Endothelial cell of umbilical vein (primary cell): ENCODE data around the gene ELMO1. TPM values are rescaled to one million over a fixed set of nuclear protein-coding genes. Genes with fewer than 3 reads are reported as not detected.
A peak's percentile ranks its signal among the peaks of the same experiment; 100 is the strongest.

Experiments used
- BruUV-seq: library from RNA; stranded (reverse); fragments of 400-500 nt; replicated peaks from 2 replicates; lab custom pipeline; 2021; lab: Mats Ljungman, UMichigan
- CTCF ChIA-PET: fragments of 300-600, 350-600 bp; sonication (Branson Sonifier 250); formaldehyde crosslinking; loops from one replicate; lab custom pipeline; 2021; ENCODE audit warnings: antibody characterized with exemption, inconsistent platforms; lab: Charles Lee
- POLR2A ChIA-PET: fragments of 300-600, 350-600 bp; sonication (Branson Sonifier 250); formaldehyde crosslinking; loops from one replicate; lab custom pipeline; 2021; ENCODE audit warnings: antibody characterized with exemption, inconsistent platforms; lab: Charles Lee
- DNase-seq: peaks from one replicate; pipeline ENCODE4 v3.0.0-alpha.2; 2011; ENCODE audit warnings: low read depth, low spot score
- FAIRE-seq: peaks from 2 replicates; lab custom pipeline; 2011; peaks lifted over from hg19 to GRCh38; lab: Jason Lieb, UNC
- H2AFZ ChIP-seq: 2 replicates; pipeline ENCODE4 v1.6.0; 2012; ENCODE audit warnings: low read depth, low read length, control low read depth, inconsistent platforms
- H3K27ac ChIP-seq: 2 replicates; pipeline ENCODE4 v1.5.1; 2011; ENCODE audit warnings: low read depth, mild to moderate bottlenecking, control low read depth, low read length, moderate library complexity; ENCODE audit not compliant: insufficient read depth
- H3K27me3 ChIP-seq, 2 experiments: 2 replicates each; pipeline versions ENCODE4 v1.6.0 to v1.6.1; 2011; ENCODE audit warnings: low read length in 2 of 2, mixed read lengths in 1 of 2; ENCODE audit not compliant: control insufficient read depth in 2 of 2, insufficient read depth in 2 of 2
- H3K36me3 ChIP-seq, 2 experiments: 2 replicates in 1 of 2; 3 replicates in 1 of 2; pipeline ENCODE4 v1.5.1; 2011; ENCODE audit warnings: low read length in 2 of 2, mild to moderate bottlenecking in 1 of 2, moderate library complexity in 1 of 2; ENCODE audit not compliant: control insufficient read depth in 2 of 2, insufficient read depth in 2 of 2; ENCODE audit errors: extremely low read depth in 1 of 2
- H3K4me1 ChIP-seq: 3 replicates; pipeline ENCODE4 v1.5.1; 2011; ENCODE audit warnings: mild to moderate bottlenecking, low read length; ENCODE audit not compliant: control insufficient read depth, insufficient read depth; ENCODE audit errors: extremely low read depth
- H3K4me2 ChIP-seq: 2 replicates; pipeline ENCODE4 v1.6.1; 2011; ENCODE audit warnings: low read length, control low read depth, mixed read lengths; ENCODE audit not compliant: insufficient read depth
- H3K4me3 ChIP-seq, 3 experiments: fragments of 200-600 bp in 1 of 3; sonication (generic), shearing (Covaris generic) in 1 of 3; replicated peaks in 1 of 3; 2 replicates each; pipeline ENCODE4 v1.5.1; 2011 to 2016; ENCODE audit warnings: control low read depth in 3 of 3, low read length in 3 of 3, mild to moderate bottlenecking in 2 of 3, inconsistent platforms in 1 of 3, low read depth in 1 of 3, moderate library complexity in 1 of 3; ENCODE audit not compliant: insufficient read depth in 1 of 3
- H3K79me2 ChIP-seq: 2 replicates; pipeline ENCODE4 v1.6.0; 2012; ENCODE audit warnings: low read length, inconsistent platforms; ENCODE audit not compliant: control insufficient read depth, insufficient read depth
- H3K9ac ChIP-seq: replicated peaks from 2 replicates; pipeline ENCODE3; 2011; ENCODE audit warnings: low read length, control low read depth; ENCODE audit not compliant: insufficient read depth; ENCODE audit errors: extremely low read depth
- H3K9me1 ChIP-seq: replicated peaks from 3 replicates; pipeline ENCODE4 v1.6.0; 2011; ENCODE audit warnings: mild to moderate bottlenecking, low read length; ENCODE audit not compliant: control insufficient read depth, insufficient read depth; ENCODE audit errors: extremely low read depth
- H3K9me3 ChIP-seq: replicated peaks from 2 replicates; pipeline ENCODE4 v1.5.1; 2012; ENCODE audit warnings: low read length, inconsistent platforms; ENCODE audit not compliant: control insufficient read depth, insufficient read depth
- H4K20me1 ChIP-seq: replicated peaks from 2 replicates; pipeline ENCODE3; 2011; ENCODE audit warnings: mild to moderate bottlenecking, low read length; ENCODE audit not compliant: control insufficient read depth, insufficient read depth; ENCODE audit errors: extremely low read depth
- CTCF ChIP-seq, 2 donors: IDR thresholded peaks; 1 replicate in 1 of 2; 2 replicates in 1 of 2; pipeline ENCODE4 v1.5.1; 2011; ENCODE audit warnings: low read length in 2 of 2, mild to moderate bottlenecking in 2 of 2, moderate library complexity in 2 of 2, control low read depth in 1 of 2, inconsistent platforms in 1 of 2, low read depth in 1 of 2; ENCODE audit not compliant: insufficient read depth in 1 of 2; ENCODE audit errors: extremely low read depth in 1 of 2
- EZH2 ChIP-seq: IDR thresholded peaks from 2 replicates; pipeline ENCODE4 v1.6.1; 2012; ENCODE audit warnings: borderline replicate concordance, low read depth, mild to moderate bottlenecking, moderate library complexity, low read length, inconsistent platforms; ENCODE audit not compliant: severe bottlenecking
- FOS ChIP-seq: IDR thresholded peaks from 2 replicates; pipeline ENCODE4 v1.6.1; 2011; ENCODE audit warnings: mild to moderate bottlenecking, low read length, moderate library complexity, borderline replicate concordance; ENCODE audit not compliant: insufficient read depth
- GATA2 ChIP-seq: IDR thresholded peaks from 2 replicates; pipeline ENCODE4 v1.7.0; 2011; ENCODE audit warnings: low read depth, mild to moderate bottlenecking, moderate library complexity, mixed read lengths, low read length; ENCODE audit not compliant: insufficient read length, insufficient read depth
- JUN ChIP-seq: IDR thresholded peaks from 2 replicates; pipeline ENCODE4 v1.6.1; 2011; ENCODE audit warnings: borderline replicate concordance, low read depth; ENCODE audit not compliant: insufficient read length, insufficient read depth
- MYC ChIP-seq: IDR thresholded peaks from one replicate; pipeline ENCODE4 v1.6.1; 2011; ENCODE audit warnings: mild to moderate bottlenecking, low read depth, low read length
- POLR2A ChIP-seq: IDR thresholded peaks from 2 replicates; pipeline ENCODE4 v1.6.1; 2012; ENCODE audit warnings: low read depth, mild to moderate bottlenecking, control low read depth, low read length
- POLR2AphosphoS5 ChIP-seq: IDR thresholded peaks from 2 replicates; pipeline ENCODE4 v1.6.1; 2012; ENCODE audit warnings: low read depth, mild to moderate bottlenecking, control low read depth, low read length, moderate library complexity; ENCODE audit not compliant: insufficient read depth
- dilution Hi-C: fragments of 300-500 bp; cut with MboI; formaldehyde crosslinking; loops from one replicate; pipeline ENCODE4 v1.15.0; 2019; ENCODE audit warnings: low sequenced_read_pairs; ENCODE audit not compliant: extremely low pct_ligation_motif_present
- intact Hi-C: fragments of 100-400 bp; cut with micrococcal nuclease; formaldehyde crosslinking; loops from one replicate; pipeline ENCODE4 v1.10.0; 2022
- polyA plus RNA-seq, 4 experiments: library from polyadenylated mRNA; depleted of rRNA in 3 of 4; stranded (reverse) in 3 of 4; unstranded in 1 of 4; fragments of >200 nt; gene quantifications; 2 replicates each; pipeline versions ENCODE4 v1.2.1 to v1.2.3, GENCODE V29; 2011 to 2012; ENCODE audit warnings: missing spikeins in 1 of 4
- total RNA-seq: library from RNA; stranded (reverse); gene quantifications from 2 replicates; pipeline ENCODE4 v1.2.3, GENCODE V29; 2021
- TF ChIP-seq, protein P1 (sequence below): IDR thresholded peaks from 2 replicates; pipeline ENCODE4 v1.6.1; 2011; ENCODE audit not compliant: insufficient read depth, insufficient read length

Gene ELMO1
- total and polyA plus RNA-seq, 2 donors (not counting 3 experiments of a cell fraction or from before 2014, with no cell fraction given) = 17.0 to 30.6 TPM

DNA sequence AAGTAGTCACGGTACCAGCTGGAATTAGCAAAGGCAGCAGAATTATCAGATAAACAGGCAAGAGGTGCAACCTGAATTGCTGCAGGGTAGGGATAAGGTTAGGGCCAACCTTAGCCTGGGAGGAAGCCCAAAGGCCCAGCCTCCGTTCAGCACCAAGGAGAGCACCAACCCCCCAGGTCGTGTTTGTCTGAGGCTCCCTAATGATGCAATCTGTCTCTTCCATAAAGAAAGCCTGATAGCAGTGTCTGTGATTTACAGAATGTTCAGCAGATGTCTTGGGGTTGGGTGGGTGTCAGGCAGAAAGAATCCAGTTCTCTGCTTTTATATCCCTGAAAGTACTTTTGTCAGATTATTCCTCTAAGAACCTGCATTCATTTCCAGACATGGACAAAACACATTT, 396.0 kb downstream of the ELMO1 start:
- TF ChIP-seq MYC (no peak), POLR2AphosphoS5 (no peak), JUN (no peak), CTCF (IDR thresholded peaks at IDR 0.05; ENCODE audit: extremely low read depth in 1 of 2, insufficient read depth in 1 of 2, low read depth in 1 of 2, low read length in 2 of 2) (no peak)
- TF ChIP-seq, protein P1, sequence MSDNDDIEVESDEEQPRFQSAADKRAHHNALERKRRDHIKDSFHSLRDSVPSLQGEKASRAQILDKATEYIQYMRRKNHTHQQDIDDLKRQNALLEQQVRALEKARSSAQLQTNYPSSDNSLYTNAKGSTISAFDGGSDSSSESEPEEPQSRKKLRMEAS = no peak
- Histone ChIP-seq H3K4me1 (peaks cover 11% of the 10 kb centered on the region), H2AFZ (no peak overlapping the region), H3K36me3 (no peaks in the 10 kb centered on the region), H3K4me3 (no peak overlapping the region), H4K20me1 (no peaks in the 10 kb centered on the region), H3K27me3 (no peaks in the 10 kb centered on the region), H3K79me2 (no peaks in the 10 kb centered on the region), H3K4me2 (no peak overlapping the region), H3K9me1 (no peaks in the 10 kb centered on the region), H3K27ac (no peak overlapping the region), H3K9ac (no peak overlapping the region), H3K9me3 (no peaks in the 10 kb centered on the region)
- FAIRE-seq (no peak), DNase-seq (peak; percentile 33)
- ChIA-PET POLR2A (no interaction called here), CTCF (interaction anchor here (0.7 kb wide), 1 partner anchor 85 kb away, joined by 3 read pairs; no protein-coding TSS in a partner anchor)
- no TSS peak for BruUV-seq
- dilution Hi-C loops (no loop called here), intact Hi-C loops (no loop called here)

DNA sequence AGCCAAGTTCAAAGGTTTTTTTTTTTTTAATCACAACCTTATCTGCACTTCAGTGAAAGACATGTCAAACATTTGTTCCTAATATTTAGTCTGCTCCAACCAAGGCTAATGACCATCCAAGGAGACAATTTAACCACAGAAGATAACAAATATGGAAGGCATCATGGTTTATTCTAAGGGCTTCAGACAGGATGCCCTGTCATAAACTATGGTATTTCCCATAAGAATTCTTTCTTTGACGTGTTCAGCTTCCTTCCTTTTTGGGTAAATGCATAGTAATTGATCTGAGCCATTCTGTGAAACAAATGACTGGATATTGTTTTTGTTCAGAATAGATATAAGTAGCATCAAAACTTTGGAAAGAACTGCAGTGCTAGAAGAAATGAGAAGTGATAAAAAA, 397.9 kb downstream of the ELMO1 start:
- no TSS peak for BruUV-seq

More for the DNA sequence above, 397.9 kb downstream of the ELMO1 start:
- peaks cover 11% of the 10 kb centered on the region for H3K4me1 ChIP-seq
- H3K36me3 ChIP-seq = no peaks in the 10 kb centered on the region
- H3K9me3 ChIP-seq = no peaks in the 10 kb centered on the region
- TF ChIP-seq EZH2 (no peak), GATA2 (peak; percentile 21), FOS (peak; percentile 39), POLR2AphosphoS5 (no peak), JUN (peak; percentile 34), MYC (no peak), POLR2A (no peak), CTCF (IDR thresholded peaks at IDR 0.05; ENCODE audit: extremely low read depth in 1 of 2, insufficient read depth in 1 of 2, low read depth in 1 of 2, low read length in 2 of 2) (no peak)
- TF ChIP-seq, protein P1 = no peak
- FAIRE-seq = peak; percentile 50
- no peaks in the 10 kb centered on the region for H3K27me3 ChIP-seq
- POLR2A ChIA-PET = no interaction called here
- peak; percentile 61 for DNase-seq
- H3K9ac ChIP-seq = no peak overlapping the region
- intact Hi-C loops = loop anchor here (1.0 kb wide), 1 partner anchor 18 kb away; no protein-coding TSS in a partner anchor
- H3K9me1 ChIP-seq = no peaks in the 10 kb centered on the region
- H4K20me1 ChIP-seq = no peaks in the 10 kb centered on the region
- H3K27ac ChIP-seq = no peak overlapping the region
- dilution Hi-C loops = no loop called here
- CTCF ChIA-PET = interaction anchor here (0.6 kb wide), 1 partner anchor 397 kb away, joined by 3 read pairs; no protein-coding TSS in a partner anchor
- H3K4me3 ChIP-seq = no peak overlapping the region
- no peaks in the 10 kb centered on the region for H3K79me2 ChIP-seq
- no peak overlapping the region for H2AFZ ChIP-seq
- peak overlapping the region; percentile 2 for H3K4me2 ChIP-seq
